DND-41 (cell line): ENCODE measurements around the gene CFAP77.

ENCODE experiments used
- CTCF ChIP-seq: IDR thresholded peaks from 2 replicates; pipeline ENCODE4 v1.5.1; 2012; ENCODE audit warnings: borderline replicate concordance, low read length, moderate library complexity, mild to moderate bottlenecking; ENCODE audit not compliant: poor library complexity, severe bottlenecking; ENCODE audit errors: extremely low read depth
- EZH2 ChIP-seq: IDR thresholded peaks from 3 replicates; pipeline ENCODE4 v1.6.1; 2012; ENCODE audit warnings: borderline replicate concordance, low read depth, mild to moderate bottlenecking, moderate library complexity, low read length, inconsistent platforms; ENCODE audit not compliant: severe bottlenecking

GRCh38 chr9:132370592-132370991 lies 39.4 kb upstream of the CFAP77 start:
- TF ChIP-seq CTCF (no peak), EZH2 (no peak)
